CD14-positive monocyte (primary cell): Measurements from ENCODE around the gene BCL2L2. TPM values are rescaled to one million over a fixed set of nuclear protein-coding genes. Genes with fewer than 3 reads are reported as not detected.

Source experiments
- DNase-seq, 3 donors: peaks; one replicate each; pipeline ENCODE4 v3.0.0-alpha.2; 2011 to 2022
- H2AFZ ChIP-seq: 2 replicates; pipeline ENCODE4 v1.6.0; 2012; ENCODE audit warnings: mild to moderate bottlenecking, low read depth, low read length, inconsistent platforms; ENCODE audit not compliant: insufficient read depth, poor library complexity, severe bottlenecking
- H3K27ac ChIP-seq, 2 donors: 1 replicate in 1 of 2; 2 replicates in 1 of 2; pipeline ENCODE4 v1.5.1; 2012 to 2013; ENCODE audit warnings: low read length in 2 of 2, control low read depth in 1 of 2, inconsistent platforms in 1 of 2, low read depth in 1 of 2, mild to moderate bottlenecking in 1 of 2
- H3K27me3 ChIP-seq, 2 donors: one replicate each; pipeline versions ENCODE4 v1.6.0 to v1.6.1; 2011 to 2013; ENCODE audit warnings: low read length in 2 of 2; ENCODE audit not compliant: control insufficient read depth in 2 of 2, insufficient read depth in 2 of 2
- H3K36me3 ChIP-seq, 2 donors: replicated peaks in 1 of 2; 1 replicate in 1 of 2; 2 replicates in 1 of 2; pipeline versions ENCODE4 v1.5.1 to v1.6.1; 2012 to 2013; ENCODE audit warnings: low read length in 2 of 2, control low read depth in 1 of 2, inconsistent platforms in 1 of 2, mild to moderate bottlenecking in 1 of 2; ENCODE audit not compliant: insufficient read depth in 2 of 2, control insufficient read depth in 1 of 2
- H3K4me1 ChIP-seq, 2 donors: 1 replicate in 1 of 2; 2 replicates in 1 of 2; pipeline versions ENCODE4 v1.5.1 to v1.6.1; 2012 to 2013; ENCODE audit warnings: low read length in 2 of 2, control low read depth in 1 of 2, inconsistent platforms in 1 of 2, mild to moderate bottlenecking in 1 of 2, moderate library complexity in 1 of 2; ENCODE audit not compliant: insufficient read depth in 2 of 2, control insufficient read depth in 1 of 2
- H3K4me2 ChIP-seq: replicated peaks from 2 replicates; pipeline ENCODE3; 2012; ENCODE audit warnings: low read length, moderate library complexity, mild to moderate bottlenecking; ENCODE audit not compliant: poor library complexity, severe bottlenecking; ENCODE audit errors: extremely low read depth
- H3K4me3 ChIP-seq, 3 experiments: fragments of 200-600 bp in 1 of 3; sonication (generic) in 1 of 3; replicated peaks in 1 of 3; 1 replicate in 2 of 3; 2 replicates in 1 of 3; pipeline ENCODE4 v1.5.1; 2011 to 2013; ENCODE audit warnings: low read length in 3 of 3, mild to moderate bottlenecking in 3 of 3, control low read depth in 2 of 3, low read depth in 2 of 3, inconsistent platforms in 1 of 3, moderate library complexity in 1 of 3
- H3K79me2 ChIP-seq: 2 replicates; pipeline ENCODE4 v1.6.0; 2012; ENCODE audit warnings: mild to moderate bottlenecking, control low read depth, inconsistent platforms, low read length, moderate library complexity; ENCODE audit not compliant: insufficient read depth
- H3K9ac ChIP-seq: 2 replicates; pipeline ENCODE4 v1.6.0; 2017; ENCODE audit warnings: low read length, mild to moderate bottlenecking; ENCODE audit not compliant: insufficient read depth, poor library complexity, severe bottlenecking
- H3K9me3 ChIP-seq, 2 donors: replicated peaks in 1 of 2; 1 replicate in 1 of 2; 2 replicates in 1 of 2; pipeline versions ENCODE4 v1.5.1 to v1.6.1; 2012 to 2013; ENCODE audit warnings: low read length in 2 of 2, control low read depth in 1 of 2; ENCODE audit not compliant: control insufficient read depth in 1 of 2, insufficient read depth in 1 of 2
- H4K20me1 ChIP-seq: 2 replicates; pipeline ENCODE4 v1.6.0; 2012; ENCODE audit warnings: mild to moderate bottlenecking, low read length, control low read depth, moderate library complexity; ENCODE audit not compliant: insufficient read depth
- H3K27ac Mint-ChIP-seq, 7 donors: one replicate each; pipeline ENCODE4 v1.8.0; 2020; ENCODE audit warnings: mild to moderate bottlenecking in 7 of 7, mixed read lengths in 7 of 7, moderate library complexity in 6 of 7, inconsistent platforms in 2 of 7
- H3K27me3 Mint-ChIP-seq, 3 donors: one replicate each; pipeline ENCODE4 v1.8.0; 2021 to 2022; ENCODE audit warnings: low read depth in 3 of 3, mild to moderate bottlenecking in 3 of 3, mixed read lengths in 3 of 3, moderate library complexity in 3 of 3, inconsistent platforms in 1 of 3
- H3K36me3 Mint-ChIP-seq, 2 donors: one replicate each; pipeline ENCODE4 v1.8.0; 2020; ENCODE audit warnings: mixed read lengths in 2 of 2, inconsistent platforms in 1 of 2, mild to moderate bottlenecking in 1 of 2
- H3K4me1 Mint-ChIP-seq: one replicate; pipeline ENCODE4 v1.8.0; 2020; ENCODE audit warnings: mild to moderate bottlenecking, mixed read lengths
- H3K4me3 Mint-ChIP-seq, 2 donors: one replicate each; pipeline ENCODE4 v1.8.0; 2020; ENCODE audit warnings: mild to moderate bottlenecking in 2 of 2, mixed read lengths in 2 of 2, moderate library complexity in 1 of 2
- H3K9me3 Mint-ChIP-seq, 7 donors: one replicate each; pipeline ENCODE4 v1.8.0; 2020 to 2022; ENCODE audit warnings: mixed read lengths in 7 of 7, mild to moderate bottlenecking in 6 of 7, moderate library complexity in 6 of 7, inconsistent platforms in 2 of 7
- CTCF ChIP-seq: fragments of 200-600 bp; IDR thresholded peaks from one replicate; pipeline ENCODE4 v1.8.0; 2022; ENCODE audit warnings: antibody characterized with exemption, mild to moderate bottlenecking
- WGBS: methylation state at CpG from one replicate; pipeline ENCODE4 v1.1.5; 2013; ENCODE audit warnings: missing lambda C conversion rate; ENCODE audit not compliant: insufficient coverage; 5-methylcytosine and 5-hydroxymethylcytosine counted together
- intact Hi-C, 2 donors: fragments of 100-400 bp; cut with micrococcal nuclease; formaldehyde crosslinking; loops; one replicate each; pipeline versions ENCODE4 v1.15.0 to v1.15.1; 2023
- polyA plus RNA-seq, 3 donors: library from polyadenylated mRNA; depleted of rRNA in 1 of 3; unstranded in 2 of 3; stranded (reverse) in 1 of 3; fragments of 300-500 nt in 2 of 3; fragments of >200 nt in 1 of 3; fragmentation: Illumina TruSeq in 2 of 3; gene quantifications; 1 replicate in 2 of 3; 2 replicates in 1 of 3; pipeline ENCODE4 v1.2.3, GENCODE V29; 2012 to 2021

Gene BCL2L2
- polyA plus RNA-seq, 3 donors, result 0.90 to 23.7 (median 1.4) TPM

GRCh38 chr14:23299986-23300686 is 6.5 kb upstream of the BCL2L2 start:
- Mint-ChIP-seq H3K4me1 (peaks cover 31% of the 10 kb centered on the region), H3K4me3 (peak overlapping the region; percentile 87 to 96), H3K27ac (peak overlapping the region; percentile 97 to 99 (median 98)), H3K9me3 (peaks cover 0 to 2% (median 0%) of the 10 kb centered on the region in 7 donors), H3K27me3 (no peaks in the 10 kb centered on the region), H3K36me3 (peaks cover 22 to 38% of the 10 kb centered on the region in 2 donors)
- Histone ChIP-seq H3K27ac (peak overlapping the region; percentile 93 to 96), H3K36me3 (peaks cover 18 to 31% of the 10 kb centered on the region in 2 donors), H4K20me1 (no peaks in the 10 kb centered on the region), H3K9ac (peak overlapping the region; percentile 91), H3K4me1 (peaks cover 25 to 42% of the 10 kb centered on the region in 2 donors), H3K27me3 (no peaks in the 10 kb centered on the region), H3K9me3 (no peaks in the 10 kb centered on the region), H3K79me2 (peaks cover 20% of the 10 kb centered on the region), H2AFZ (peak overlapping the region; percentile 69), H3K4me3 (peak overlapping the region; percentile 64 to 97 (median 83)), H3K4me2 (peak overlapping the region; percentile 77)
- 67% methylated on average over 3 of the region's 10 CpGs for WGBS
- peak; percentile 33 to 55 (median 51) for DNase-seq
- no peak for TF ChIP-seq CTCF
- intact Hi-C loops, result loop anchor here (1.0 to 10.0 kb wide), 4 partner anchors 13 to 715 kb away; partner anchors contain the start of genes HOMEZ (in 2 of the 2), DAD1 (in 1 of the 2) and PABPN1 (in 1 of the 2)

GRCh38 chr14:23300687-23301223 is 5.9 kb upstream of the BCL2L2 start:
- peak overlapping the region; percentile 69 for H2AFZ ChIP-seq
- Mint-ChIP-seq H3K36me3 (peaks cover 21 to 35% of the 10 kb centered on the region in 2 donors), H3K27ac (peak overlapping the region; percentile 97 to 99 (median 98)), H3K4me1 (peaks cover 31% of the 10 kb centered on the region), H3K4me3 (peak overlapping the region; percentile 87 to 96), H3K9me3 (peaks cover 0 to 2% (median 0%) of the 10 kb centered on the region in 7 donors), H3K27me3 (no peaks in the 10 kb centered on the region)
- H3K9ac ChIP-seq, result peak overlapping the region; percentile 91
- H3K4me2 ChIP-seq, result peak overlapping the region; percentile 77
- no peak for TF ChIP-seq CTCF
- H3K79me2 ChIP-seq, result peaks cover 22% of the 10 kb centered on the region
- WGBS, result 0% methylated on average over 10 of the region's 13 CpGs
- no peaks in the 10 kb centered on the region for H3K9me3 ChIP-seq
- peaks cover 18 to 31% of the 10 kb centered on the region in 2 donors for H3K36me3 ChIP-seq
- H3K4me3 ChIP-seq, result peak overlapping the region; percentile 64 to 97 (median 83)
- H3K4me1 ChIP-seq, result peaks cover 26 to 44% of the 10 kb centered on the region in 2 donors
- intact Hi-C loops, result loop anchor here (1.0 to 10.0 kb wide), 5 partner anchors 14 to 716 kb away; partner anchors contain the start of genes HOMEZ (in 2 of the 2), PABPN1 (in 2 of the 2) and DAD1 (in 1 of the 2)
- H3K27ac ChIP-seq, result peak overlapping the region; percentile 93 to 96
- no peaks in the 10 kb centered on the region for H4K20me1 ChIP-seq
- DNase-seq, result peak in 2 of 3 donors; percentile 32 to 60
- no peaks in the 10 kb centered on the region for H3K27me3 ChIP-seq
